Measurements from ENCODE around the gene CFAP47.

The CFAP47 gene

GRCh38 chrX:36266155-36266554 lies 346.6 kb downstream of the CFAP47 start:
- TF ChIP-seq RARB (CRISPR knock-in tag; IDR thresholded peaks at IDR 0.05) (no peak), TCF4 (CRISPR knock-in tag; IDR thresholded peaks at IDR 0.05; ENCODE audit: borderline replicate concordance) (no peak), CREB5 (CRISPR knock-in tag; IDR thresholded peaks at IDR 0.05; ENCODE audit: low read depth) (no peak), ZNF565 (CRISPR knock-in tag; conservative IDR thresholded peaks at IDR 0.05; ENCODE audit: low read depth) (no peak), GLIS3 (CRISPR knock-in tag; IDR thresholded peaks at IDR 0.05) (no peak), TOX (CRISPR knock-in tag; IDR thresholded peaks at IDR 0.05; ENCODE audit: borderline replicate concordance) (no peak), ESRRG (CRISPR knock-in tag; IDR thresholded peaks at IDR 0.05) (no peak), ZFP3 (CRISPR knock-in tag; IDR thresholded peaks at IDR 0.05) (no peak), ZNF8 (CRISPR knock-in tag; IDR thresholded peaks at IDR 0.05) (no peak), ZFP30 (CRISPR knock-in tag; IDR thresholded peaks at IDR 0.05) (no peak), CSDC2 (CRISPR knock-in tag; IDR thresholded peaks at IDR 0.05) (no peak), PATZ1 (CRISPR knock-in tag; IDR thresholded peaks at IDR 0.05; ENCODE audit: borderline replicate concordance) (no peak), ISL1 (CRISPR knock-in tag; IDR thresholded peaks at IDR 0.05) (no peak), ZNF70 (CRISPR knock-in tag; IDR thresholded peaks at IDR 0.05) (no peak), POU6F1 (CRISPR knock-in tag; IDR thresholded peaks at IDR 0.05; ENCODE audit: borderline replicate concordance, low read depth) (no peak)

GRCh38 chrX:36310136-36310535 lies 390.6 kb downstream of the CFAP47 start:
- no peak for ATAC-seq
- TF ChIP-seq CSRNP3 (CRISPR knock-in tag; IDR thresholded peaks at IDR 0.05), result no peak
- no peak for TF ChIP-seq ZNF8 (CRISPR knock-in tag; IDR thresholded peaks at IDR 0.05)
- no peak for TF ChIP-seq TSHZ2 (CRISPR knock-in tag; IDR thresholded peaks at IDR 0.05)
- TF ChIP-seq ZC3H10 (CRISPR knock-in tag; IDR thresholded peaks at IDR 0.05), result no peak
- no peak for TF ChIP-seq OSR1 (CRISPR knock-in tag; IDR thresholded peaks at IDR 0.05)
- TF ChIP-seq BACH2 (CRISPR knock-in tag; IDR thresholded peaks at IDR 0.05; ENCODE audit: borderline replicate concordance), result no peak
- no peak for TF ChIP-seq ZNF565 (CRISPR knock-in tag; conservative IDR thresholded peaks at IDR 0.05; ENCODE audit: low read depth)
- no peak for TF ChIP-seq ZFP30 (CRISPR knock-in tag; IDR thresholded peaks at IDR 0.05)
- no peak for TF ChIP-seq ESRRG (CRISPR knock-in tag; IDR thresholded peaks at IDR 0.05)
- TF ChIP-seq ISL1 (CRISPR knock-in tag; IDR thresholded peaks at IDR 0.05), result no peak
- TF ChIP-seq CSDC2 (CRISPR knock-in tag; IDR thresholded peaks at IDR 0.05), result no peak
- no peak for TF ChIP-seq POU6F1 (CRISPR knock-in tag; IDR thresholded peaks at IDR 0.05; ENCODE audit: borderline replicate concordance, low read depth)

More at GRCh38 chrX:36266155-36266554, 346.6 kb downstream of the CFAP47 start:
- ATAC-seq, result no peak

Measured in SK-N-SH treated with all-trans-retinoic acid at 6 μM for 48 hours (cell line).